HepG2 (cell line): ENCODE data around the gene SIDT1. TPM values are rescaled to one million over a fixed set of nuclear protein-coding genes. Genes with fewer than 3 reads are reported as not detected.

ENCODE experiments used
- ATAC-seq: fragments of 200-7000 bp; cut with Tn5 transposase; 3 replicates; pipeline ENCODE4 v1.9.1; 2020; ENCODE audit warnings: mild to moderate bottlenecking, moderate library complexity
- BruUV-seq: library from RNA; stranded (reverse); fragments of 400-500 nt; replicated peaks from 2 replicates; lab custom pipeline; 2021; lab: Mats Ljungman, UMichigan
- CTCF ChIA-PET: fragments of 300-600 bp; formaldehyde crosslinking; extraction: SDS; loops from one replicate; lab custom pipeline; 2021; ENCODE audit warnings: low total read pairs, inconsistent platforms, low intra/inter-chr PET ratio; lab: Yijun Ruan, JAX
- POLR2A ChIA-PET: fragments of 350-600 bp; sonication (Branson Sonifier 250); formaldehyde crosslinking; loops from one replicate; lab custom pipeline; 2020; ENCODE audit warnings: antibody characterized with exemption, inconsistent platforms; lab: Yijun Ruan, JAX
- DNase-seq: peaks from one replicate; pipeline ENCODE4 v3.0.0-alpha.2; 2015; ENCODE audit warnings: low spot score
- FAIRE-seq: peaks from 3 replicates; lab custom pipeline; 2011; peaks lifted over from hg19 to GRCh38; lab: Jason Lieb, UNC
- H2AFZ ChIP-seq: one replicate; pipeline ENCODE4 v1.6.1; 2011; ENCODE audit warnings: low read length, inconsistent platforms
- H3K27ac ChIP-seq: fragments of 300-600 bp; 3 replicates; pipeline ENCODE4 v1.8.0; 2011; ENCODE audit warnings: mixed run types, mild to moderate bottlenecking, mixed read lengths, low read length, inconsistent platforms; ENCODE audit not compliant: insufficient read depth; ENCODE audit errors: extremely low read length
- H3K27me3 ChIP-seq, 2 experiments: fragments of 200-600 bp in 1 of 2; 2 replicates in 1 of 2; 3 replicates in 1 of 2; pipeline versions ENCODE4 v1.6.0 to v1.8.0; 2011; ENCODE audit warnings: low read length in 2 of 2, mild to moderate bottlenecking in 2 of 2, moderate library complexity in 2 of 2, inconsistent platforms in 1 of 2; ENCODE audit not compliant: insufficient read depth in 2 of 2, control insufficient read depth in 1 of 2
- H3K36me3 ChIP-seq, 2 experiments: fragments of 200-600 bp in 1 of 2; replicated peaks in 1 of 2; 2 replicates in 1 of 2; 3 replicates in 1 of 2; pipeline versions ENCODE4 v1.5.1 to v1.8.0; 2011; ENCODE audit warnings: low read length in 2 of 2, inconsistent platforms in 1 of 2; ENCODE audit not compliant: insufficient read depth in 2 of 2, control insufficient read depth in 1 of 2
- H3K4me1 ChIP-seq: 2 replicates; pipeline ENCODE4 v1.5.1; 2012; ENCODE audit warnings: low read length, inconsistent platforms; ENCODE audit not compliant: insufficient read depth
- H3K4me2 ChIP-seq: 2 replicates; pipeline ENCODE4 v1.6.0; 2011; ENCODE audit warnings: low read depth, low read length, inconsistent platforms
- H3K4me3 ChIP-seq, 3 experiments: fragments of 200-600 bp in 1 of 3; sonication (generic), shearing (Covaris generic) in 1 of 3; replicated peaks in 1 of 3; 2 replicates each; pipeline ENCODE4 v1.5.1; 2011 to 2016; ENCODE audit warnings: low read length in 3 of 3, inconsistent platforms in 2 of 3, low read depth in 2 of 3, mild to moderate bottlenecking in 2 of 3, control low read depth in 1 of 3, mixed read lengths in 1 of 3; ENCODE audit not compliant: insufficient read depth in 1 of 3
- H3K79me2 ChIP-seq: one replicate; pipeline ENCODE4 v1.6.1; 2011; ENCODE audit warnings: low read length, inconsistent platforms; ENCODE audit not compliant: insufficient read depth
- H3K9ac ChIP-seq: 2 replicates; pipeline ENCODE4 v1.6.0; 2011; ENCODE audit warnings: mild to moderate bottlenecking, low read depth, low read length, inconsistent platforms; ENCODE audit not compliant: insufficient read depth
- H3K9me3 ChIP-seq: 2 replicates; pipeline ENCODE4 v1.5.1; 2012; ENCODE audit warnings: mild to moderate bottlenecking, low read length
- H4K20me1 ChIP-seq: 2 replicates; pipeline ENCODE4 v1.6.0; 2011; ENCODE audit warnings: inconsistent platforms, mild to moderate bottlenecking, low read length, moderate library complexity; ENCODE audit not compliant: insufficient read depth
- AHR ChIP-seq: IDR thresholded peaks from 2 replicates; pipeline ENCODE4 v1.6.1; 2018; ENCODE audit warnings: missing genetic modification reagents, missing compliant biosample characterization
- ARID4A ChIP-seq: sonication (generic); formaldehyde crosslinking; IDR thresholded peaks from 2 replicates; pipeline ENCODE4 v1.5.0; 2020; ENCODE audit warnings: mild to moderate bottlenecking, missing genetic modification reagents, borderline replicate concordance
- DR1 ChIP-seq: sonication (generic); formaldehyde crosslinking; IDR thresholded peaks from 2 replicates; pipeline ENCODE4 v1.8.0; 2021; ENCODE audit warnings: mild to moderate bottlenecking, missing genetic modification reagents, inconsistent platforms
- HOXA5 ChIP-seq: sonication (generic); formaldehyde crosslinking; IDR thresholded peaks from 2 replicates; pipeline ENCODE4 v1.4.0; 2020; ENCODE audit warnings: missing genetic modification reagents
- MAFF ChIP-seq: IDR thresholded peaks from 2 replicates; pipeline ENCODE4 v1.6.1; 2011; ENCODE audit warnings: low read depth, low read length, improper control_type of control experiment
- MAFK ChIP-seq, 2 experiments: IDR thresholded peaks in 1 of 2; conservative IDR thresholded peaks in 1 of 2; 2 replicates each; pipeline ENCODE4 v1.6.1; 2011; ENCODE audit warnings: improper control_type of control experiment in 2 of 2, low read length in 2 of 2
- NFE2L2 ChIP-seq: fragments of 150-350 bp; IDR thresholded peaks from 2 replicates; pipeline ENCODE4 v1.6.1; 2014; ENCODE audit warnings: low read length
- NFKBIZ ChIP-seq: IDR thresholded peaks from 2 replicates; pipeline ENCODE4 v1.6.1; 2018; ENCODE audit warnings: missing genetic modification reagents, missing compliant biosample characterization
- PBX3 ChIP-seq: sonication (generic); formaldehyde crosslinking; IDR thresholded peaks from 2 replicates; pipeline ENCODE4 v1.8.1; 2023; ENCODE audit warnings: missing genetic modification reagents, inconsistent platforms, borderline replicate concordance
- PCBP1 ChIP-seq: fragments of 200-400 bp; formaldehyde crosslinking; IDR thresholded peaks from 2 replicates; pipeline ENCODE4 v1.6.1; 2017; ENCODE audit warnings: mild to moderate bottlenecking, low read depth, low read length, borderline replicate concordance
- RARG ChIP-seq: sonication (generic); formaldehyde crosslinking; IDR thresholded peaks from 2 replicates; pipeline ENCODE4 v1.4.0; 2020; ENCODE audit warnings: low read depth, mild to moderate bottlenecking, missing genetic modification reagents
- ZBTB42 ChIP-seq: sonication (generic); formaldehyde crosslinking; IDR thresholded peaks from 2 replicates; pipeline ENCODE4 v1.5.0; 2020; ENCODE audit warnings: mild to moderate bottlenecking, missing genetic modification reagents
- ZNF276 ChIP-seq: sonication (generic); formaldehyde crosslinking; IDR thresholded peaks from 2 replicates; pipeline ENCODE4 v1.4.0; 2020; ENCODE audit warnings: mild to moderate bottlenecking, low read depth, missing genetic modification reagents
- WGBS: methylation state at CpG from one replicate; pipeline ENCODE4 v1.1.6; 2017; ENCODE audit warnings: low lambda C conversion rate; 5-methylcytosine and 5-hydroxymethylcytosine counted together
- in situ Hi-C: cut with HindIII; loops from 2 replicates; pipeline ENCODE4 v1.10.0; 2017; ENCODE audit warnings: low pct_unique_long_range_greater_than_20kb; ENCODE audit not compliant: extremely low pct_ligation_motif_present
- intact Hi-C: fragments of 100-400 bp; cut with micrococcal nuclease; formaldehyde crosslinking; loops from one replicate; pipeline ENCODE4 v1.10.0; 2022; ENCODE audit not compliant: unreplicated experiment
- polyA plus RNA-seq, 8 experiments: library from polyadenylated mRNA; depleted of rRNA in 3 of 8; stranded (reverse) in 7 of 8; unstranded in 1 of 8; fragments of >200 nt; fragmentation: Illumina TruSeq in 4 of 8; extraction: Trizol in 4 of 8; gene quantifications; 2 replicates each; pipeline versions ENCODE4 v1.2.1 to v1.2.3, GENCODE V29; 2011 to 2016; ENCODE audit warnings: low read depth in 4 of 8, missing spikeins in 1 of 8, mixed read lengths in 1 of 8; ENCODE audit not compliant: insufficient read depth in 1 of 8
- total RNA-seq, 5 experiments: library from RNA; depleted of rRNA; stranded (reverse); fragments of >200 nt; fragmentation: Illumina TruSeq; extraction: Trizol; gene quantifications; 2 replicates each; pipeline ENCODE4 v1.2.3, GENCODE V29; 2016; ENCODE audit warnings: low read depth in 1 of 5

Gene SIDT1
- total and polyA plus RNA-seq, 2 of the 13 experiments (the other 11 are each of a cell fraction or from before 2014, with no cell fraction given): 0.07 TPM

GRCh38 chr3:113501597-113501996, 30.8 kb upstream of the SIDT1 start:
- BruUV-seq: no TSS peak
- in situ Hi-C loops: no loop called here

GRCh38 chr3:113505867-113506266, 26.5 kb upstream of the SIDT1 start:
- 89% methylated on average over 3 of the region's 3 CpGs for WGBS
- ChIA-PET CTCF (no interaction called here), POLR2A (no interaction called here)
- no TSS peak for BruUV-seq
- no peak overlapping the region for H3K4me3 ChIP-seq
- no peaks in the 10 kb centered on the region for H4K20me1 ChIP-seq
- DNase-seq: peak; percentile 10
- H3K4me1 ChIP-seq: peaks cover 13% of the 10 kb centered on the region; the same call in 1 of the 2 replicates
- no peak overlapping the region for H2AFZ ChIP-seq
- FAIRE-seq: no peak
- in situ Hi-C loops: no loop called here
- peaks cover 5 to 8% of the 10 kb centered on the region in 2 experiments; a peak in 3 of 5 replicates for H3K36me3 ChIP-seq
- H3K9me3 ChIP-seq: no peaks in the 10 kb centered on the region
- no peak overlapping the region for H3K27ac ChIP-seq
- no peaks in the 10 kb centered on the region for H3K27me3 ChIP-seq
- H3K79me2 ChIP-seq: peaks cover 9% of the 10 kb centered on the region
- ATAC-seq: no peak
- no peak overlapping the region for H3K4me2 ChIP-seq
- intact Hi-C loops: no loop called here
- H3K9ac ChIP-seq: no peak overlapping the region
- TF ChIP-seq PBX3 (CRISPR knock-in tag): no peak
- TF ChIP-seq ZBTB42 (CRISPR knock-in tag): no peak
- TF ChIP-seq NFKBIZ (CRISPR knock-in tag): no peak
- no peak for TF ChIP-seq DR1 (CRISPR knock-in tag)
- no peak for TF ChIP-seq ARID4A (CRISPR knock-in tag)
- TF ChIP-seq HOXA5 (CRISPR knock-in tag): no peak
- no peak for TF ChIP-seq ZNF276 (CRISPR knock-in tag)

More at GRCh38 chr3:113501597-113501996, 30.8 kb upstream of the SIDT1 start:
- FAIRE-seq: no peak
- H3K4me2 ChIP-seq: no peak overlapping the region
- H4K20me1 ChIP-seq: no peaks in the 10 kb centered on the region
- ChIA-PET POLR2A (no interaction called here), CTCF (no interaction called here)
- WGBS: 91% methylated on average over 2 of the region's 2 CpGs
- H3K27me3 ChIP-seq: no peaks in the 10 kb centered on the region
- H3K9ac ChIP-seq: no peak overlapping the region
- H3K4me1 ChIP-seq: peaks cover 13% of the 10 kb centered on the region; the same call in 1 of the 2 replicates
- H3K79me2 ChIP-seq: no peaks in the 10 kb centered on the region
- peak; percentile 89 for TF ChIP-seq MAFF
- TF ChIP-seq RARG: no peak
- TF ChIP-seq AHR (CRISPR knock-in tag): no peak
- TF ChIP-seq MAFK (conservative IDR thresholded peaks at IDR 0.05 in 1 of 2, IDR thresholded peaks at IDR 0.05 in 1 of 2; ENCODE audit: low read length in 2 of 2): peak; percentile 89 to 95
- TF ChIP-seq NFE2L2: peak; percentile 74
- no peak for TF ChIP-seq PCBP1
- no peak for DNase-seq
- H3K36me3 ChIP-seq: peaks cover 6 to 29% of the 10 kb centered on the region in 2 experiments; a peak in 3 of 5 replicates
- no peak overlapping the region for H3K4me3 ChIP-seq
- no peak for ATAC-seq
- H3K27ac ChIP-seq: no peak overlapping the region
- no peak overlapping the region for H2AFZ ChIP-seq
- intact Hi-C loops: no loop called here
- H3K9me3 ChIP-seq: no peaks in the 10 kb centered on the region
